Pulmonary artery endothelial cell (primary cell): ENCODE data around the gene ECSIT. TPM values are rescaled to one million over a fixed set of nuclear protein-coding genes. Genes with fewer than 3 reads are reported as not detected.
"Not testable (repeated sequence)": the region's sequence is repeated elsewhere in the genome, so short reads cannot be mapped to it uniquely, and the experiment has no call there.

Experiments
- DNase-seq: peaks from one replicate; pipeline ENCODE4 v3.0.0-alpha.2; 2011; ENCODE audit warnings: low read depth, low spot score
- total RNA-seq: library from RNA; depleted of rRNA; stranded (reverse); fragments of >200 nt; gene quantifications from 2 replicates; pipeline ENCODE4 v1.2.3, GENCODE V29; 2014

The ECSIT gene
- total RNA-seq, 1 donor from 2014 or later, result 34.9 TPM

DNA sequence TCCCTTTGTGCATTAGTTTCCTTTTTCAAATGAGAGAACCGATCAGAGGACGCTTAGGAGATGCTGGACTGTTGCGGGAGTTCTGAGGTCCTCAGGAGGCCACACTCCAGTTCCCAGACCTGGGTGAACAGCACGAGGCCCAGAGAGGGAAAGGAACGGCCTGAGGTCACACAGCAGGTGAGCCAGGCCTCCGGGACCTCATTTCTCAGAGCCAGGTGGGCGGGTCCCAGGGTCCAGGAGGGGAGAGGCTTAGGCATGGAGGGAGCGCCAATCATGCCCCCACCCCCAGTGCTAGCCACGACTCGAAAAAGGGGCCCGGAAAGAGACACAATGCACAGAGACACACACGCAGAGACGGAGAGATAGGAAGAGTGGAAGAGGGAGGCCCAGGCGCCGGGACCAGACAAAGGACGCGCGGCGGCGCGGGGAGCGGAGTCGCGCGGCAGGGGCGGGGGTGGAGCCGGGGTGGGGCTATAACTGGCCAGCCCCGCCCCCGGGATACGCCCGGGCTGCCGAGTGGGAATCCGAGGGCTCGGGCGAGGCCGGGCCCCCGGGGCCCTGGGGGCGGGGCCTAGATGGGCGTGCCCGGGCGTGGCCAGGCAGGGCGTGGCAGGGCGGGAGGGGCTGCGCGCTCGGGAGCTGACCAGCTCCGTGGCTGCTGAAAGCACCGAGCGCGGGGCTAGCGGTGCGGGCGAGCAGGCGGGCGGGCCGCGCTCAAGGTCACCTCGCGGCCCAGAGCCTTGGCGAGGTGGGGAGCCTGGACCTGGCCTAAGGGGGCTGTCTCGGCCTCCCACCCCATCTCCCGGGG is 49.6 kb downstream of the ECSIT start:
- no peak for DNase-seq

DNA sequence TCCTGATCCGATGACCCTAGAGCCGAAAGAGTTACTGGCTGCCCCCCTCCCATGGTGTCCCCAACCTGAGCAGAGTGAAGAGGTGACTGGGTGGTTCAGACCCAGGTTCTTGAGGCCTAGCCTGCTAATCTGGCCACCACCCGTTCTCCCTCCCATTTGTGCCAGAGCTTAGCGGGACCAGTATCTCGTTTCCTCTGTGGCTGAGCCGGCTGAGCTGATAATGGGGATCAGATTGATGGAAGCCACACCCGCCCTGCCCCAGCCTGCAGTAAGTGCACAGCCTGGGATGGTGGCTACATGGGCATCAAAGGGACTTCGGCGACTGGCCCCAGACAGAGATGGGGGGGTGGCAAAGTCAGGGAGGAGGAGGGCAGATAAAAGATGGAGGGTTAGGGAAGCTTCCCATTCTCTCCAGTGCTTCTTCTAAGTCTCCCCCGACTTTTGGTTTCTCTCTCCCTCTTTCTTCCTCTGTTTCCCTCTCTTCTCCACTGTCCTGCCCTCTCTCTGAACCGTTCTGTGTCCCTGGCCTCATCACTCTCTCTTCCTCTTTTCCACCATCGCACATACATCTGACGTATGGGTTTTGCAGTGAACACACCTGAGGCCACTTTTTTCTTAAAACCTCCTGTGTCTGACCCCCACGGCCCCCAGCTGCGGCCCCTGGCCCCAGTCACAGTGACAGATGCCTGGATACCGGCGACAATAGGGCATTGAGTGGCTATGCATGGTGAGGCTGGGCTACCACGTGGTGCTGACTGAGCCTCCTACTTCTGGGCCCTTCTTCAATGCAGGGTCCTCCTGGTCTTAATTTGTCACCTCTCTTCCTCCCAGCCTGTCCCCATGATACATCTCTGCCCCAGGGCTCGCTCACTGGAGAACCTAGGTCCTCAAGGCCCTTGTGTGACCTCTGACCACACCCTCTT is 50.5 kb downstream of the ECSIT start:
- DNase-seq, result no peak

GRCh38 chr19:11475861-11476260 is 53.1 kb downstream of the ECSIT start:
- DNase-seq, result no peak

GRCh38 chr19:11475343-11475742 is 53.6 kb downstream of the ECSIT start:
- not testable (repeated sequence) for DNase-seq

DNA sequence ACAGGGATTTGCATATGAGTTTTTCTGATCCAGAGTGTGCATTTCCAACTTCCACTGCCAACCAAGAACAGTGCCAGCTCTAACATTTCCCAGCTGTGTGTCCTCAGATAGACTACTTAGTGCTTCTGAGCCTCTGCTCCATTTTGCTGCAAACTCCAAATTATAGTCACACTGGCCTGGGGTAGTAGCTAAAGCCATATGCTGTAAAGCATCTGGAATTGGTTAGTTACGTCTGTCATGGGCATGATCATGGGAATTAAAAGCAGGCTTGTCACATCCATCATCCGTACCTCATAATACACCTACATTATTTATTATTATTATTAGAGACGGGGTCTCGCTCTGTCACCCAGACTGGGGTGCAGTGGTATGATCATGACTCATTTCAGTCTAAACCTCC is 55.2 kb downstream of the ECSIT start:
- DNase-seq, result no peak

DNA sequence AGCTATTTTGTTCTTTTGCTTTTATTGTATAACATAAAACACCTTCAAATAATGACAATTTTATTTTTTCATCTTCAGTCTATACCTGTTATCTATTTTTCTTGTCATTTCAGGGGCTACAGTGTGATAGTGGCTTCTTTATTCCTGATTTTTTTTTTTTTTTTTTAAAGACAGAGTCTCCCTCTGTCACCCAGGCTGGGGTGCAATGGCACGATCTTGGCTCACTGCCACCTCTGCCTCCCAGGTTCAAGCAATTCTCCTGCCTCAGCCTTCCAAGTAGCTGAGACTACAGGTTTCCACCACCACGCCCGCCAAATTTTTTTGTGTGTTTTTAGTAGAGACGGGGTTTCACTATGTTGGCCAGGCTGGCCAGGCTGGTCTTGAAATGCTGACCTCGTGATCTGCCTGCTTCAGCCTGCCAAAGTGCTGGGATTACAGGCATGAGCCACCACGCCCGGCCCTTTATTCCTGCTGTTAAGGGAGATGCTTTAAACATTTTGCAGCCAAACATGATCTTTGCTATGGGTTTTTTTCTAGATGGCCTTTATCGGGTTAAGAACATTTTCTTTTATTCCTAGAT is 60.6 kb downstream of the ECSIT start:
- DNase-seq, result not testable (repeated sequence)

GRCh38 chr19:11465600-11465999 is 63.3 kb downstream of the ECSIT start:
- no peak for DNase-seq

GRCh38 chr19:11464333-11465265 is 64.3 kb downstream of the ECSIT start:
- no peak for DNase-seq

- DNase-seq, result no peak
Measured at GRCh38 chr19:11463391-11463790, 65.5 kb downstream of the ECSIT start.

DNA sequence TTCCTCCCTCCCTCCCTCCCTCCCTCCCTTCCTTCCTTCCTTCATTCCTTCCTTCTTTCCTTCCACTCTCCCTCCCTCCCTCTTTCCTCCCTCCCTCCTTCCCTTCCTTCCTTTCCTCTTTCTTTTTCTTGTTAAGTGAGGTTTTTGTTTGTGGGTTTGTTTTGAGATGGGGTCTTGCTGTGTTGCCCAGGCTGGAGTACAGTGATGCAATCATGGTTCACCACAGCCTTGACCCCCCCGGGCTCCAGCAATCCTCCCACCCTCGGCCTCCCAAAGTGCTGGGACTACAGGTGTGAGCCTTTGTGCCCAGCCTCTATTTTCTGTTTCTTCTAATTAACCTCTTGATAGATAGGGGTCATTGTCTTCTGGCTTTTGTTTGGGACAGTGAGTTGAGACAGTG is 67.5 kb downstream of the ECSIT start:
- no peak for DNase-seq

DNA sequence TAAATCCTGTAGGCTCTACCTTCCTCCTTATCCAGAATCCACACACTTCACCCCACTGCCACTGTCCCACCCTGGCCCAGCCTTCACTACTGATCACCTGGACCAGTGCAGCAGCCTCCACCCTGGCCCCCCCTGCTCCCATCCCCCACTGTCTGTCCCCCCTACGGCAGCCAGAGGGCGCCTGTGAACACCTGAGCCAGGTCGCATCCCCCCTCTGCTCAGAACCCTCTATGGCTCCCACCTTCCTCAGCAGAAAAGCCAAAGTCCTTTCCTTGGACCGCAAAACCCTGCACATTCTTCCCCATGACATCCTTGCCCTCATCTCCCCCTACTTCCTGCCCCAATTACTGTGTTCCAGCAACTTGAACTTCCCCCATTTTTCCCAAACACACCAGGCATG is 68.7 kb downstream of the ECSIT start:
- DNase-seq, result no peak

DNA sequence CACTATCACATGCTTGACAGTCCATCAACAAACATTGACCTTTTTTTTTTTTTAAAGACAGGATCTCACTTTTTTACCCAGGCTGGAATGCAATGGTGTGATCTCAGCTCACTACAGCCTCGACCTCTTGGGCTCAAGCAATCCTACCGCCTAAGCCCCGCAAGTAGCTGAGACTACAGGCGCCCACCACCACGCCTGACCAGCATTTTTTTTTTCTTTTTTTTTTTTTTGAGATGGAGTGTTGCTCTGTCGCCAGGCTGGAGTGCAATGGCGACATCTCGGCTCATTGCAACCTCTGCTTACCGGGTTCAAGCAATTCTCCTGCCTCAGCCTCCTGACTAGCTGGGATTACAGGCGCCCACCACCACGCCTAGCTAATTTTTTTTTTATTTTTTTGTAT is 70.0 kb downstream of the ECSIT start:
- DNase-seq, result not testable (repeated sequence)

GRCh38 chr19:11458236-11458900 is 70.6 kb downstream of the ECSIT start:
- no peak for DNase-seq

DNA sequence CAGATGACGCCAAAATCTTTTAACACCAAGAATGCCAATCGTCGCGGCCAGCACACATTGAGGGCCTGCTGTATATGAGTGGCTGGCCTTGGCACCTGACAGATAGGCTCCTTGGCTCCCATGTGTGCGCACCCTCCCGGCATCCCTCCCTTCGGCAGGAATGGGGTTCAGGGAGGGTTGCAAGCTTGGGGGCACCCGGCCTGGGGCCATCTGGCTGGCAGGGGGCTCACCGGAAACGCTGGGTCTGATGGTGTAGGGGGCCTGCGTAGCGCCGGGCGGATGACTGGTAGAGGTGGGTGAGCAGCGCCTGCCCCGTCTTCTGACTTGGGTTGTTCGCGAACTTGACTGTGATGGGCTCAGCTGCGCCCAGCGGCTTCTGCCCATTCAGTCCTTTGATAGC is 71.1 kb downstream of the ECSIT start:
- DNase-seq, result no peak

DNA sequence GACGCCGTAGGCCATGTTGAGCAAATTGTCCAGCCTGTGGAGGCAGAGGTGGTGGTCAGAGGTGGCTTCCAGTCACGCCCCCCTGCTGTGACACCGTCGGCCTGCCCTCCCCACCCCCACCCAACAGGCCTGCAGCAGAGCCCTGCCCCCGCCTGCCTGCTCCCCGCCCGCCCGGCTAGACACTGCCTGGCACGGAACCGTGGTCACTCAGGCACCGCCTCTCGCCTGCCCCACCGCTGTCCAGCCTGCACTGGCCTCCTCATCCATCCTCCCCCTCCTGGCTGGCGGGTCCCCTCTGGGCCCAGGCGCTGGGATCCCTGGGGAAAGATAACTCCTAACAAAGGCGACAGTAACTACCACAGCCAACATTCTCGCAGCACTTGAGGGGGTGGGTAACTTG is 71.8 kb downstream of the ECSIT start:
- no peak for DNase-seq

GRCh38 chr19:11456659-11457058 is 72.3 kb downstream of the ECSIT start:
- DNase-seq, result no peak
